CD8-positive, alpha-beta memory T cell (primary cell): ENCODE data around the gene NKAP. TPM values are rescaled to one million over a fixed set of nuclear protein-coding genes. Genes with fewer than 3 reads are reported as not detected.

Experiments
- CTCF ChIA-PET: fragments of 350-600 bp; sonication (Branson Sonifier 250); formaldehyde crosslinking; loops from one replicate; lab custom pipeline; 2021; ENCODE audit warnings: antibody characterized with exemption; lab: Charles Lee
- POLR2A ChIA-PET: fragments of 350-600 bp; sonication (Branson Sonifier 250); formaldehyde crosslinking; loops from one replicate; lab custom pipeline; 2021; ENCODE audit warnings: antibody characterized with exemption; lab: Charles Lee
- DNase-seq, 5 donors: peaks; one replicate each; pipeline versions ENCODE4 v3.0.0 to v3.0.0-alpha.2; 2020 to 2022; ENCODE audit warnings: mixed read lengths in 1 of 5
- H3K27ac ChIP-seq: one replicate; pipeline ENCODE4 v1.7.0; 2013; ENCODE audit warnings: low read depth, mild to moderate bottlenecking, low read length, moderate library complexity
- H3K27me3 ChIP-seq: 2 replicates; pipeline ENCODE4 v1.7.0; 2013; ENCODE audit warnings: low read length, mild to moderate bottlenecking; ENCODE audit not compliant: insufficient read depth, poor library complexity, severe bottlenecking
- H3K36me3 ChIP-seq: 2 replicates; pipeline ENCODE4 v1.7.0; 2013; ENCODE audit warnings: mild to moderate bottlenecking, low read length, moderate library complexity; ENCODE audit not compliant: insufficient read depth
- H3K4me1 ChIP-seq: 2 replicates; pipeline ENCODE4 v1.7.0; 2013; ENCODE audit warnings: mild to moderate bottlenecking, low read length, moderate library complexity; ENCODE audit not compliant: insufficient read depth
- H3K4me3 ChIP-seq: 2 replicates; pipeline ENCODE4 v1.7.0; 2013; ENCODE audit warnings: mild to moderate bottlenecking, low read length
- H3K9me3 ChIP-seq: 2 replicates; pipeline ENCODE4 v1.7.0; 2013; ENCODE audit warnings: mild to moderate bottlenecking, low read length
- H3K27ac Mint-ChIP-seq, 8 donors: one replicate each; pipeline ENCODE4 v1.8.0; 2020 to 2021; ENCODE audit warnings: mixed read lengths in 8 of 8, mild to moderate bottlenecking in 6 of 8, inconsistent platforms in 3 of 8, moderate library complexity in 3 of 8
- H3K27me3 Mint-ChIP-seq, 2 donors: one replicate each; pipeline ENCODE4 v1.8.0; 2020 to 2021; ENCODE audit warnings: mixed read lengths in 2 of 2, mild to moderate bottlenecking in 1 of 2, moderate library complexity in 1 of 2
- H3K36me3 Mint-ChIP-seq, 3 donors: one replicate each; pipeline ENCODE4 v1.8.0; 2020 to 2021; ENCODE audit warnings: mixed read lengths in 3 of 3, inconsistent platforms in 1 of 3, mild to moderate bottlenecking in 1 of 3
- H3K4me1 Mint-ChIP-seq, 3 donors: one replicate each; pipeline ENCODE4 v1.8.0; 2020 to 2021; ENCODE audit warnings: mixed read lengths in 3 of 3, inconsistent platforms in 1 of 3, mild to moderate bottlenecking in 1 of 3
- H3K4me3 Mint-ChIP-seq, 7 donors: one replicate each; pipeline ENCODE4 v1.8.0; 2020 to 2021; ENCODE audit warnings: mixed read lengths in 7 of 7, mild to moderate bottlenecking in 6 of 7, moderate library complexity in 4 of 7, inconsistent platforms in 2 of 7
- H3K9me3 Mint-ChIP-seq, 5 donors: one replicate each; pipeline ENCODE4 v1.8.0; 2020 to 2022; ENCODE audit warnings: mixed read lengths in 5 of 5, mild to moderate bottlenecking in 3 of 5, moderate library complexity in 2 of 5, inconsistent platforms in 1 of 5
- polyA plus RNA-seq: library from polyadenylated mRNA; unstranded; fragments of 300-500 nt; fragmentation: Illumina TruSeq; gene quantifications from one replicate; pipeline ENCODE4 v1.2.3, GENCODE V29; 2021
- total RNA-seq, 2 experiments: library from RNA; stranded (reverse); gene quantifications; one replicate each; pipeline ENCODE4 v1.2.3, GENCODE V29; 2021

NKAP gene
- total RNA-seq (10 to 100 TPM; 11.3 to 11.7 TPM), polyA plus RNA-seq (4.6 TPM)

GRCh38 chrX:119943185-119943988 is at the start of gene NKAP:
Gene NKAP, minus strand, starts transcription at chrX:119943751. Its CDS starts 146 bp downstream, at chrX:119943605.
- POLR2A ChIA-PET = no interaction called here
- no peaks in the 10 kb centered on the region for H3K36me3 ChIP-seq
- Mint-ChIP-seq H3K36me3 (peaks cover 0 to 17% (median 1%) of the 10 kb centered on the region in 3 donors), H3K4me1 (peaks cover 23 to 29% (median 29%) of the 10 kb centered on the region in 3 donors), H3K9me3 (no peaks in the 10 kb centered on the region), H3K4me3 (peak within 1 kb of the TSS; percentile 86 to 98 (median 90)), H3K27ac (peak within 1 kb of the TSS; percentile 78 to 98 (median 94)), H3K27me3 (no peaks in the 10 kb centered on the region)
- peak within 1 kb of the TSS; percentile 81 for H3K4me3 ChIP-seq
- CTCF ChIA-PET = no interaction called here
- H3K9me3 ChIP-seq = no peaks in the 10 kb centered on the region
- peak; percentile 54 to 83 (median 76) for DNase-seq
- peak within 1 kb of the TSS; percentile 92 for H3K27ac ChIP-seq
- H3K4me1 ChIP-seq = peaks cover 21% of the 10 kb centered on the region
- H3K27me3 ChIP-seq = no peaks in the 10 kb centered on the region

GRCh38 chrX:119991005-119991787 is 47.6 kb upstream of the NKAP start:
- Histone ChIP-seq H3K36me3 (no peaks in the 10 kb centered on the region), H3K4me1 (no peaks in the 10 kb centered on the region), H3K4me3 (no peak overlapping the region), H3K9me3 (no peaks in the 10 kb centered on the region), H3K27ac (no peak overlapping the region), H3K27me3 (peaks cover 25% of the 10 kb centered on the region)
- Mint-ChIP-seq H3K27ac (no peak overlapping the region), H3K27me3 (peaks cover 51 to 72% of the 10 kb centered on the region in 2 donors), H3K4me3 (peak overlapping the region; percentile 26 to 82 (median 67)), H3K36me3 (no peaks in the 10 kb centered on the region), H3K4me1 (peaks cover 6 to 24% (median 11%) of the 10 kb centered on the region in 3 donors), H3K9me3 (no peaks in the 10 kb centered on the region)
- ChIA-PET POLR2A (no interaction called here), CTCF (no interaction called here)
- DNase-seq = peak in 1 of 5 donors; percentile 3

- DNase-seq = no peak
- H3K9me3 ChIP-seq = no peaks in the 10 kb centered on the region
- POLR2A ChIA-PET = no interaction called here
- H3K36me3 ChIP-seq = no peaks in the 10 kb centered on the region
- H3K27ac ChIP-seq = no peak overlapping the region
- H3K4me1 ChIP-seq = no peaks in the 10 kb centered on the region
- CTCF ChIA-PET = no interaction called here
- H3K27ac Mint-ChIP-seq = peak overlapping the region in 1 of 8 donors; percentile 61
- peaks cover 45 to 70% of the 10 kb centered on the region in 2 donors for H3K27me3 Mint-ChIP-seq
- peaks cover 19% of the 10 kb centered on the region for H3K27me3 ChIP-seq
- no peaks in the 10 kb centered on the region for H3K9me3 Mint-ChIP-seq
- no peak overlapping the region for H3K4me3 ChIP-seq
- H3K4me3 Mint-ChIP-seq = peak overlapping the region; percentile 16 to 82 (median 67)
- H3K36me3 Mint-ChIP-seq = no peaks in the 10 kb centered on the region
- peaks cover 6 to 24% (median 11%) of the 10 kb centered on the region in 3 donors for H3K4me1 Mint-ChIP-seq
Observed at GRCh38 chrX:119990556-119991004, 47.0 kb upstream of the NKAP start.

- Histone ChIP-seq H3K27me3 (peaks cover 19% of the 10 kb centered on the region), H3K4me3 (no peak overlapping the region), H3K4me1 (no peaks in the 10 kb centered on the region), H3K36me3 (no peaks in the 10 kb centered on the region), H3K9me3 (no peaks in the 10 kb centered on the region), H3K27ac (no peak overlapping the region)
- H3K27me3 Mint-ChIP-seq = peaks cover 40 to 73% of the 10 kb centered on the region in 2 donors
- H3K4me1 Mint-ChIP-seq = peaks cover 6 to 24% (median 11%) of the 10 kb centered on the region in 3 donors
- CTCF ChIA-PET = no interaction called here
- POLR2A ChIA-PET = no interaction called here
- H3K27ac Mint-ChIP-seq = peak overlapping the region in 1 of 8 donors; percentile 61
- no peaks in the 10 kb centered on the region for H3K36me3 Mint-ChIP-seq
- H3K9me3 Mint-ChIP-seq = no peaks in the 10 kb centered on the region
- DNase-seq = no peak
- H3K4me3 Mint-ChIP-seq = peak overlapping the region in 6 of 7 donors; percentile 33 to 69 (median 54)
Observed at GRCh38 chrX:119989905-119990555, 46.5 kb upstream of the NKAP start.

DNA sequence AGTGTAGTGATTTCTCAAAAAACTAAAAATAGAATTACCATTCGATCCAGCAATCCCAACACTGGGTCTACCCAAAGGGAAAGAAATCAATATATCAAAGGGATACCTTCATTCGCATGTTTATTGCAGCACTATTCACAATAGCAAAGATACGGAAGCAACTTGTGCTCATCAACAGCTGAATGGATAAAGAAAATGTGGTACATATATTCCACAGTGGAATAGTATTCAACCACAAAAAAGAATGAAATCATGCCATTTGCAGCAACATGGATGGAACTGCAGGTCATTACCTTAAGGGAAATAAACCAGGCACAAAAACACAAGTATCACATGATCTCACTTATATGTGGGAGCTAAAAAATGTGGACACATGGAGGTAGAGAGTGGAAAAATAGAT is 42.7 kb upstream of the NKAP start:
- no peaks in the 10 kb centered on the region for H3K36me3 ChIP-seq
- no peaks in the 10 kb centered on the region for H3K36me3 Mint-ChIP-seq
- H3K27ac ChIP-seq = no peak overlapping the region
- peaks cover 6 to 16% (median 11%) of the 10 kb centered on the region in 3 donors for H3K4me1 Mint-ChIP-seq
- H3K4me1 ChIP-seq = no peaks in the 10 kb centered on the region
- no peak for DNase-seq
- CTCF ChIA-PET = no interaction called here
- H3K27me3 Mint-ChIP-seq = peaks cover 27 to 55% of the 10 kb centered on the region in 2 donors
- POLR2A ChIA-PET = no interaction called here
- H3K4me3 Mint-ChIP-seq = no peak overlapping the region
- H3K9me3 Mint-ChIP-seq = no peaks in the 10 kb centered on the region
- H3K27me3 ChIP-seq = no peaks in the 10 kb centered on the region
- H3K9me3 ChIP-seq = no peaks in the 10 kb centered on the region
- H3K4me3 ChIP-seq = no peak overlapping the region
- H3K27ac Mint-ChIP-seq = no peak overlapping the region

DNA sequence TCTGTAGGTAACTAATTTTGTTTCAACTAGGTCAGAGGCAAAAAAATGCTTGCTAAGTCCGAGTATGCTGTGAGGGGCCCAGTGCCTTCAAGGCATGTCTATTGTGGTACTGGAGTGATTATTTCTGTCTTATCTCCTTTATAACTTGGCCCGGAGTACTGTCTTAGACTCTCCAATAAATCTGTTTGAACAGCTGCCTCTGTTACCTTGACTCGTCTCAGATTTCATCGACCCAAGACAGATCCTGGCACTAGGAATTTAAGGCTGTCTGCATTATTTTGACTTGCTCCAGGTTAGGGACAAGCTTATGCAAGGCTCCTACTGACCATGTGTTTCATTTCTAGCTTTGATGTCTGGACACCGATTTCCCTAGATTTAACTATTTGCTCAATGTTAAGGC is 41.1 kb upstream of the NKAP start:
- H3K4me1 Mint-ChIP-seq = peaks cover 0 to 2% (median under 1%) of the 10 kb centered on the region in 3 donors
- H3K9me3 ChIP-seq = no peaks in the 10 kb centered on the region
- no peak overlapping the region for H3K27ac Mint-ChIP-seq
- no peaks in the 10 kb centered on the region for H3K36me3 Mint-ChIP-seq
- ChIA-PET POLR2A (no interaction called here), CTCF (no interaction called here)
- H3K4me3 ChIP-seq = no peak overlapping the region
- H3K9me3 Mint-ChIP-seq = no peaks in the 10 kb centered on the region
- no peak overlapping the region for H3K27ac ChIP-seq
- peaks cover 19 to 42% of the 10 kb centered on the region in 2 donors for H3K27me3 Mint-ChIP-seq
- no peaks in the 10 kb centered on the region for H3K27me3 ChIP-seq
- DNase-seq = no peak
- no peak overlapping the region for H3K4me3 Mint-ChIP-seq
- no peaks in the 10 kb centered on the region for H3K4me1 ChIP-seq
- H3K36me3 ChIP-seq = no peaks in the 10 kb centered on the region

- no peaks in the 10 kb centered on the region for H3K4me1 Mint-ChIP-seq
- Histone ChIP-seq H3K36me3 (no peaks in the 10 kb centered on the region), H3K27me3 (no peaks in the 10 kb centered on the region), H3K27ac (no peak overlapping the region), H3K9me3 (no peaks in the 10 kb centered on the region), H3K4me1 (no peaks in the 10 kb centered on the region), H3K4me3 (no peak overlapping the region)
- peaks cover 16 to 34% of the 10 kb centered on the region in 2 donors for H3K27me3 Mint-ChIP-seq
- peak overlapping the region in 1 of 8 donors; percentile 31 for H3K27ac Mint-ChIP-seq
- POLR2A ChIA-PET = no interaction called here
- DNase-seq = no peak
- no peak overlapping the region for H3K4me3 Mint-ChIP-seq
- CTCF ChIA-PET = no interaction called here
- H3K36me3 Mint-ChIP-seq = no peaks in the 10 kb centered on the region
- no peaks in the 10 kb centered on the region for H3K9me3 Mint-ChIP-seq
Observed at GRCh38 chrX:119983494-119983893, 39.9 kb upstream of the NKAP start.
